DMS153 treated with DMSO at 0.1 percent for 48 hours (cell line): ENCODE measurements around the gene FRAT1.

Experiments used
- DNase-seq: peaks from one replicate; lab custom pipeline; 2025; ENCODE audit not compliant: unreplicated experiment; lab: John Stamatoyannopoulos, UW

FRAT1 gene

GRCh38 chr10:97307866-97308780 lies 10.9 kb upstream of the FRAT1 start:
- no peak for DNase-seq

DNA sequence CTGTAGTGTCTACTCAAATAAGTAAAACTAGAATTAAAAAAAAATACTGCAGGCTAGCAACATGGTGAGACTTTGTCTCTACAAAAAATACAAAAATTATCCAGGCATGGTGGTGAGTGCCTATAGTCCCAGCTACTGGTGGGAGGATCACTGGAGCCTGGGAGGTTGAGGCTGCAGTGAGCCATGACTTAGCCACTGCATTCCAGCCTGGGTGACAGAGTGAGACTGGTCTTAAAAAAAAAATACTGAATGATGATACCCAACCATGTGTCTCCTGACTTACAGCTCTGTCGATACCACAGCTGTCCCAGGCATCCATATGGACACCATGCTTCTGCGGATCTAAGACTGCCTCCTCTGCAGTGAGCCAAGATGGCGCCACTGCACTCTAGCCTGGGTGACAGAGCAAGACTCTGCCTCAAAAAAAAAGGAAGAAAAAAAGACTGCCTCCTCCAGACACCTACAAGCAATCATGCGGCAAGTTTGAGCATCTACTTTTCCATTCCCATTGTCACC lies 7.9 kb upstream of the FRAT1 start:
- DNase-seq = no peak

DNA sequence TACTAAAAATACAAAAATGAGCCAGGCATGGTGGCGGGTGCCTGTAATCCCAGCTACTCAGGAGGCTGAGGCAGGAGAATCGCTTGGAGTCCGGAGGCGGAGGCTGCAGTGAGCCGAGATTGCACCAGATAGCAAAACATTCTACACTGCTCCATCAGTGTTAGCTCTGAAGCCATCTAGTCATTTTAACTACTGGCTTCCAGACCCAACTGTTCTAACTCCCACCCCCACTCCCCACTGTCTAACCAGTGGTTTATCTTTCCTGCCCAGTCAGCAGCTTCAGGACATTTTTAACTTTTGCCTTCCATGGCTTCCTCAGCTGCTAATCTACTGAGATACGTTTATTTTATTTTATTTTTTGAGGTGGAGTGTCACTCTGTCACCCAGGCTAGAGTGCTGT lies 6.2 kb upstream of the FRAT1 start:
- no peak for DNase-seq

GRCh38 chr10:97314671-97315070 lies 4.4 kb upstream of the FRAT1 start:
- DNase-seq = no peak

GRCh38 chr10:97319671-97320479 lies 804 bp downstream of the FRAT1 start:
- DNase-seq = peak; percentile 45

GRCh38 chr10:97320480-97321031 lies 1.5 kb downstream of the FRAT1 start:
- no peak for DNase-seq

GRCh38 chr10:97321032-97321803 lies 2.1 kb downstream of the FRAT1 start:
- peak; percentile 68 for DNase-seq

- DNase-seq = peak; percentile 76
Observed at GRCh38 chr10:97321804-97322190, 2.7 kb downstream of the FRAT1 start.

DNA sequence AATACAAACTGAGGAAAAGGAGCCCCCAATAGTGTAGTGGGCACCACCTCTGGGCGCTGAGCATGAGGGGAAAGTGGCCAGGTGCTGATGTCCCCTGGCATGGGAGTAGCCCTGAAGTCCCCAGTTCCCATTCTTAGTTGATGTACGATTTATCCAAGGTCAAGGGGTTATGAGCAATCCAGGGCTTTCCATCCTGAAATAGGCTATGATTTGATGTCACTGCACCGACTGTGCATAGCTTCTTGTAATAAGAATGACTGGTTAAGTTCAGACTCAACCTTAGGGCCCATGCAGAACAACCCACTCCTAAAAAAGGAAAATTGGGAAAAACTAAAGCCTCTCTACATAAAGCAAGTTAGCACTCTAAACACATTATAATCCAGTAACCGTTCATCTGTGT lies 4.4 kb downstream of the FRAT1 start:
- no peak for DNase-seq

GRCh38 chr10:97325754-97326153 lies 6.7 kb downstream of the FRAT1 start:
- DNase-seq = no peak

- DNase-seq = peak; percentile 69
Observed at GRCh38 chr10:97327348-97328294, 8.6 kb downstream of the FRAT1 start.

- DNase-seq = no peak
Observed at GRCh38 chr10:97328646-97329453, 9.8 kb downstream of the FRAT1 start.

DNA sequence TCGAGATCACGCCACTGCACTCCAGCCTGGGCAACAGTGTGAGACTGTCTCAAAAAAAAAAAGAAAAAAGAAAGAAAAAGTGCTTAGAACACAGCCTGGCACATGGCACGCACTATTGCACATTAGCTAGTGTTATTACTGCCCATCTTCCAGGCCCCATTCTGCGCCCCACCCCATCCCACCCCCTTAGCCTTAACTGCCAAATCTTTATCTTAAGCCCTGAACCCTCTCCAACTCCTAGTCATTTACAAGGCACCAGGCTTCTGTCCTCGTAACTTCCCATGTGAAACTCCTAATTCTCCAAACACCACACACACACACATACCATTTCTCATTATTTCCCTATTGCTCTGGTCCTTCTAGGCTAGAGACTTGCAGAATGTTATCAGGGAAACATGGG lies 10.7 kb downstream of the FRAT1 start:
- no peak for DNase-seq

- DNase-seq = no peak
Observed at GRCh38 chr10:97331153-97331703, 12.2 kb downstream of the FRAT1 start.

- peak; percentile 37 for DNase-seq
Observed at GRCh38 chr10:97332591-97333350, 13.7 kb downstream of the FRAT1 start.

- DNase-seq = no peak
Observed at GRCh38 chr10:97333351-97333600, 14.2 kb downstream of the FRAT1 start.

DNA sequence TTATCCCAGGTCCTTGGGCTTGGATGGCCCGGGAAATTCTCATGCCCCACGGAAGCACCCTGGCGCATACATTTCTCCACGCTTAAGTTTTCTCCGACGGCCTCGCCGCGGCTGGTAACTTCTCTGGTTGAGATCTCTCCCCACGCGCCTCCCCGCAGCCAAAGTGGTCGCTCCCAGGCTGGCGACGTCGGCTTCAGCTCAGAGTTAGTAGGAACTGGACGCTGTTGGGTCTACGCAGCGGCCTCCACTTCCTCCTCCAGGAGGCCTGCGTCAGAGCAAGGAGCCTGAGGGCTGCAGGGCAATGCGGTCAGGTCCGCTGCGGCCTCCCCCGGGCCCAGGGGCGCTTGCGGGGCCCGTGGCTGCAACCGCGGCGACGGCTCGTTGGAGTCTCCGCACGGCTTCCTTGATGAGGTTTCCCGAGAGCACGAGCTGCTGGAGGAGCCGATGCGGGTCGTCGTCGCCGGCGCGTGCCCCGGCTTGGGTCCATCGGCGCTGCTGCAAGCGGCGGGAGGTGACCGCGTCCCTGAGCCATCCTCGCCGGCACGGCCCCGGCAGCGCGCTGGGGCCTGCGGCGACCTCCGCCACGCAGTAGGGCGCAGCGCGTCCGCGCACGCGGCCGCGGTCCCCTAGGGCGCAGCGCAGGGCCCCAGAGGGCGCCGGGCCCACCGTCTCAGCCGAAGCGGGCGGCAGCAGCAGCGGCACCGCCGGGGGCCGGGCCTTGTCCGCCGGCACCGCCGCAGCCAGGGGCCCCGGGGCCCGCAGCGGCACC lies 14.7 kb downstream of the FRAT1 start:
- DNase-seq = no peak
